Hepatocyte (in vitro differentiated cells): Measurements from ENCODE around the gene ZNF474.

Source experiments
- EZH2 ChIP-seq: fragments of 200-600 bp; sonication (generic); IDR thresholded peaks from 2 replicates; pipeline ENCODE4 v1.6.1; 2016; ENCODE audit warnings: antibody characterized with exemption, mild to moderate bottlenecking, borderline replicate concordance
- EZH2phosphoT487 ChIP-seq: fragments of 200-600 bp; sonication (generic); IDR thresholded peaks from one replicate; pipeline ENCODE4 v1.6.1; 2018; ENCODE audit warnings: antibody characterized with exemption, mild to moderate bottlenecking, low read depth, moderate library complexity; ENCODE audit not compliant: unreplicated experiment, severe bottlenecking
- TF ChIP-seq, protein P1 (sequence below): fragments of 200-600 bp; sonication (generic); IDR thresholded peaks from 2 replicates; pipeline ENCODE4 v1.5.1; 2016; ENCODE audit warnings: antibody characterized with exemption, mild to moderate bottlenecking; ENCODE audit not compliant: poor library complexity

DNA sequence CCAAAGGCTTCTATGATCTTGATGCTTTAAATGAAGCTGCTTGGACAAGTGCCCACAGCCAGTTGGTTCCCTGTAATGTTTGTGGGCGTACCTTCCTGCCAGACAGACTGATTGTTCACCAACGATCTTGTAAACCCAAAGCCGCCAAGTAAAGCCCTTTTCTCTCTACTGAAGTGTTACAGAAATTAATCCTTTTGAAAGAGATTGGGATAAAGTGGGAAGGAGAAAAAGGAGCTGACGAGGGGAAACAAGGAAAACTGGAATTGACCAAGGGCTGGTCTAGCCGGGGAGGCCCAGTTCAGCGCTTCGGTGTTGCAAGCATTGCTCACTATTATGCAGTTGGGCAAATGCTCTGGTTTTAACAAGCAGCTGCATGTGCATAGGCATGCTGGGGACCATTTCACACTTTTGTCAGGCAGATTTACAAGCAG, 53.2 kb downstream of the ZNF474 start:
- TF ChIP-seq EZH2phosphoT487 (no peak), EZH2 (no peak)
- TF ChIP-seq, protein P1, sequence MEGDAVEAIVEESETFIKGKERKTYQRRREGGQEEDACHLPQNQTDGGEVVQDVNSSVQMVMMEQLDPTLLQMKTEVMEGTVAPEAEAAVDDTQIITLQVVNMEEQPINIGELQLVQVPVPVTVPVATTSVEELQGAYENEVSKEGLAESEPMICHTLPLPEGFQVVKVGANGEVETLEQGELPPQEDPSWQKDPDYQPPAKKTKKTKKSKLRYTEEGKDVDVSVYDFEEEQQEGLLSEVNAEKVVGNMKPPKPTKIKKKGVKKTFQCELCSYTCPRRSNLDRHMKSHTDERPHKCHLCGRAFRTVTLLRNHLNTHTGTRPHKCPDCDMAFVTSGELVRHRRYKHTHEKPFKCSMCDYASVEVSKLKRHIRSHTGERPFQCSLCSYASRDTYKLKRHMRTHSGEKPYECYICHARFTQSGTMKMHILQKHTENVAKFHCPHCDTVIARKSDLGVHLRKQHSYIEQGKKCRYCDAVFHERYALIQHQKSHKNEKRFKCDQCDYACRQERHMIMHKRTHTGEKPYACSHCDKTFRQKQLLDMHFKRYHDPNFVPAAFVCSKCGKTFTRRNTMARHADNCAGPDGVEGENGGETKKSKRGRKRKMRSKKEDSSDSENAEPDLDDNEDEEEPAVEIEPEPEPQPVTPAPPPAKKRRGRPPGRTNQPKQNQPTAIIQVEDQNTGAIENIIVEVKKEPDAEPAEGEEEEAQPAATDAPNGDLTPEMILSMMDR = no peak
